ENCODE data around the gene SREK1IP1.

The SREK1IP1 gene

GRCh38 chr5:64768358-64769312, at the start of gene SREK1IP1, which contains the start of gene CWC27:
Gene SREK1IP1, minus strand, starts transcription at chr5:64768691. Its CDS starts 174 bp downstream, at chr5:64768517.
Gene CWC27, plus strand, starts transcription at chr5:64768930. Its CDS starts 217 bp downstream, at chr5:64769147.
- peak; percentile 71 for DNase-seq

DNA sequence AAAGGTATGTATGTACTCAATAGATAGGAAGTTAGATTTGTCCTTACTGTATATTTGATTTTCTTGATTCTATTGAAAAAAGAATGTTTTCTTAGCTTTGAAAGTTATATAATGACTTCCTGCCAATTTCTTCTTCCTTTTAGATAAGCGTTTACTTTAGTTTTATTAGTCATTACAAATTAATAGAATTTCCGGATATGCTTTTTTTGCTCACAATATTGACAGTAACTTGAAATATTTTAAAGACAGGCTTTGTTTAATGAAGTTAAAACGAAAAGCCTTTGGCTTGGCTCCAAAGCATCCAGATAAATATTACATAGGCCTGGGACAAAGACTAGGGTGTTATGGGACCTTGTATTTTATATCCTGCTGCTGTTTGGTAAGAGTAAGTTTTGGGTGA, 49.8 kb upstream of the SREK1IP1 start:
- no peak for DNase-seq

- no peak for DNase-seq
Observed at GRCh38 chr5:64814073-64814472, 45.6 kb upstream of the SREK1IP1 start.

GRCh38 chr5:64811050-64811640, 42.7 kb upstream of the SREK1IP1 start:
- peak; percentile 4 for DNase-seq

DNA sequence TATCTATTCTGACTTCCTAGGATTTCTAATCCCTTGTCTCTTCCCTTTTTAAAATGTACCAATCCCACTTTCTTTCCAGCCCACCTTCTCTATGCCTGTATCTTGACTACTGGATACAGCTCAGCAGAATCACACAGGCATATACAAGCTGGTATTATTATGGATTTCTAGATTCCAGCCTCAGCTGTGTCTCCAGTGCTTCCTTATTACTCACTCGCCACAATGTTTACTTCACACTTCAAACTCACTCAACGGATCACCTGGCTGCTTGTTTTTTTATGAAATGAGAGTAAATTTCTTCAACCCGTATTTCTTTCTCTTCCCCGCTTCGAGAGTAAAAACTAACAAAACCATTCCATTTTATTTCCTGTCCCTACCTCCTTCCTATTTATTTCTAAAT, 39.0 kb upstream of the SREK1IP1 start:
- no peak for DNase-seq

DNA sequence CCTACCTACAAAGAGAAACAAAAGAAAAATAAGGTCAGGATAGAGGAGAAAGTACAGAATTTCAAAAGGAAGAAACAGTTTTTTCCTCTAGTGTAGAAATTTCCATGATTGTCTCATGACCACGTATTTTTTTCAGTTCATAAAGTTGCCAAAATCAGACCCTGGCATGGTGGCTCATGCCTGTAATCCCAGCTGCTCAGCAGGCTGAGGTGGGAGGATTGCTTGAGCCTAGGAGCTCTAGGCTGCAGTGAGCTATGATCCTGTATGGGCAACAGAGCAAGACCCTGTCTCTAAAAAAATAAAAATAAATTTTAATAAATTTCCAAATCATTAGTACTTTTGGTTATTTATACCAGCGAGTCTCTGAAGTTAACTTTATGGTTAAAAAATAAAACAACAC, 38.0 kb upstream of the SREK1IP1 start:
- no peak for DNase-seq

DNA sequence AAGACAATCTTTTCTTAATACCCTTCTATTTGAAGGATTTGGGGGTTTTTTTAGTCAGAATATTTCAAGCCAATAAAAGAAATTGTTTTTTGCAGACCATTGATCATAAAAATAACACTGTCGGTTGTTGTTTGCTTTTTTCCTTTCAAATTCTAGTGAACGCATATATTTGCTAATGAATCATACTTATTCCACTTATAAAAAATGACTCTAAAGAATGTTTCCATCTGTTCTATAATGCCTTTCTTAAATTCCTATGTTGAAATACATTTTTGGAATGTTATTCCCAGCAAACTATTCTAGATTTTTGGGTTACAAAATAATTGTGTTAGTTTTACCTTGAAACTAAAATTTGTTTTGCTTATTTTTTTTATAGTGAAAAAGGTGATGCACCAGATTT, 32.4 kb upstream of the SREK1IP1 start:
- DNase-seq, result no peak

- no peak for DNase-seq
Observed at GRCh38 chr5:64796301-64796700, 27.8 kb upstream of the SREK1IP1 start.

DNA sequence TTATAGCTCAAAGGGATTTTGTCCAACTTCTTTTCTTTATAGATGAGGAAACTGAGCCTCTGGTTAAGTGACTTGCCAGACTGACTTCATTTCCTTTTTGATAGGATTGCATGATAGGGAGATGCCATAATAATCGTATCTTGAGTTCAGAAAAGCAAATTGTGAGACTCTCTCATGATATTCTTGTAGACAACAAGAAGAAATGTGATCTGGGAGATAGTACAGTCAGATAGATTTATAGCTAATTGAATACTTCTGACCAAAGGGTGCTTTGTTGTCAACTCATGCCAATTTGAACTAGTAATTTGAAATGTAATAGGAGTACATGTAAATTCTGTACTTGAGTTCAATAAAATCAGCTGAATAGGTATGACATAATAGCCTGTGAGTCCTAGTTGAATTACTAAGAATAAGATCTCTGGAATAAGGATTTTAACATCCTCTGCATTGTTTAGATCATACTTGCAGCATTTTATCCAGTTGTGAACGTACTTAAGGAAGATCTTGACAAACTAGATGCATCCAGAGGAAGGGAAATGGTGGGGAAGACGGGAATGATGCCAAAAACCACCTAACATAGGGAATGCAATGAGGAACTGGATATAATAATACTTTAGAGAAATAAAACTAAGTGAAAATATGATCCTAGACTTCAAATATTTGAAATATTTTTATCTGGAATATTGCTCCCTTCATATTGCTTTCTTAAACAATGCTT, 25.7 kb upstream of the SREK1IP1 start:
- no peak for DNase-seq

DNA sequence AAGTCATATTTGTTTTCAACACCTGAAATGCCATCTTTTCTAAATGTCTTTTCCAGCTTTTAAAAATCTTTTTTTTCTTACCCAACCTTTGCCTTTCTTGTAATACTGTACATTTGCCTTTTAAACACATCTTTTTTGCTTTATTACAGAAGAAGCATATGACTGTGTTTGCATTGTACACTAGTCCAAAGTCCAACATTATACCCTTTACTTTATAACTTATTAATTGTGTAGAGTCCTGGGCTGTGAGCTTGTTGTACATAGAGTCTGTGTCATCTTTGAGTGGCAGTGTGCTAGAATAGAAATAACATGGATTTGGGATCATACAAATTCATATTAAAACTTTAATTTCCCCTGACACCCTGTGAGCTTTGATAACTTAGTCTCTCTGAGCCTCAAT, 24.0 kb upstream of the SREK1IP1 start:
- no peak for DNase-seq

- DNase-seq, result no peak
Observed at GRCh38 chr5:64790210-64790609, 21.7 kb upstream of the SREK1IP1 start.

DNA sequence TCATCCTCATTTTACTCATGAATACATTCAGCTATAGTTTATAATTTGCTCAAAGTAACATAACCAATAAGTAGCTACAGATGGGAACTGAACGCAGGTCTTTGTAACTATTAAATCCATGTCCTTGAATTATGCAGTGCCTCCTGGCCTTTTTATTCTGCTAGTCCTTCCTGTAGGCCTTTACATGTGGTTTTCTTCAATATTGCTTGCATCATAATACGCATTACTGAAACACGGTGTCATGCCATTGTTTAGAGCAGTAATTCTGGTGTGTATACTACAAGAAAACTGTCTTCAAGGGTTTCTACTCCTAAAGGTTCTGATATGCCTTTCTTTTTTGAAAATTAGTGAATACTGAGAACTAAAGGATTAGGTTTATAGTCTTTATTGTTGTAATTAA, 21.0 kb upstream of the SREK1IP1 start:
- no peak for DNase-seq

GRCh38 chr5:64788156-64788555, 19.7 kb upstream of the SREK1IP1 start:
- no peak for DNase-seq

DNA sequence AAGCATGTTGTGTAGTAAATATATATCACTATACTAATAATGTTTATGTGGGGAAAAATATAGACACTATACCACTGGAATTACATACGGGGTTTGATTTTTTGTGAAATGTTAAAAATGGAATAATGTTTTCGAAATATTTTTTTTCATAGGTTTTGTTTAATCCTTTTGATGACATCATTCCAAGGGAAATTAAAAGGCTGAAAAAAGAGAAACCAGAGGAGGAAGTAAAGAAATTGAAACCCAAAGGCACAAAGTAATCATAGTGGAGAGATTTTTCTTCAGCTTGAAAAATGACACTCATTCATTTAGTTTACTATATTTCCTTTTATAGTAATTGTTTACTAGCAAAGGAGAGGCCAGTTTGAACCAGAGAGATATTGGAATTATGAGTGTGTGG, 17.9 kb upstream of the SREK1IP1 start:
- no peak for DNase-seq

- peak; percentile 71 for DNase-seq
Observed at GRCh38 chr5:64784451-64785025, 16.0 kb upstream of the SREK1IP1 start.

GRCh38 chr5:64775291-64775690, 6.8 kb upstream of the SREK1IP1 start:
- no peak for DNase-seq

- DNase-seq, result no peak
Observed at GRCh38 chr5:64773533-64773932, 5.0 kb upstream of the SREK1IP1 start.

DNA sequence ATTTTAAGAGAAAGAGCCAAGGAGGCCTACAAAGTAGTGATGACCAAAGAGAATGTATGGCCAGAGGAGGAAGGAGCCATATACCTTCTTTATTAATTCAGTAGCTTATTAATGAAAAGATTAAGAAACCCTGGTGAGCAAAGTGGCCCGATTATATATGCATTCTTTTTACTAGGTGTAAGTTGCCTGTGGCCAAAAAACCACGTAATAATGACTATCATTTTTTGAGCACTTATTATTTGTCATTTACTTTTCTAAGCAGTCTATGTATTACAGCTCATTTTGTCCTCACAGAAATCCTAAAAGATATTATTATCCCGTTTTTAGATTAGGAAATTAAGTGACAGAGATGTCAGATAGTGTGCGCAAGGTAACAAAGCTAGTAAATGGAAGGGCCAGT, 3.2 kb upstream of the SREK1IP1 start:
- no peak for DNase-seq

GRCh38 chr5:64769855-64770254, 1.4 kb upstream of the SREK1IP1 start:
- no peak for DNase-seq

DNA sequence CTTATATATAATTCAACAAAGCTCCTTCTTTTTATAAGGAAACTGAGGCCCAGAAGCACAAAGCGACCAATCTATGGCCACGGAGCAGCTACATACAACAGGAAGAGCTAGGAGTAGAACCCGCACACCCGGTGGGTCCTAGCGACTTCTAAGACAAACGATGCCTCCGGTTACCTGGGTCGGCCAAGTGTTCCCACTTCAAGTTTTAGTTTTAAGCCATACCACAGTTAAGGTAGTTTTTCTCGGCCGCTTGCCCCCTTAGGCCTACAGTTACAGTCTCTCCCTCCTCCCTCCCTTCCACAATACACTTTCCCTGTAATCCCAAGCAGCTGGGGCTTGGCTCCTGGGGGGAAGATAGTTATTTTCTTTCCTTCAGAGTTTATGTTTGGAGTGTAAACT, 533 bp downstream of the SREK1IP1 start:
- no peak for DNase-seq

GRCh38 chr5:64766941-64767340, 1.6 kb downstream of the SREK1IP1 start:
- no peak for DNase-seq

- DNase-seq, result no peak
Observed at GRCh38 chr5:64765804-64766504, 2.5 kb downstream of the SREK1IP1 start.
